Measurements from ENCODE around the gene WDR7. TPM values are rescaled to one million over a fixed set of nuclear protein-coding genes. Genes with fewer than 3 reads are reported as not detected.

Gene WDR7
- total RNA-seq, 2 donors from 2014 or later, result 19.7 to 29.0 TPM

DNA sequence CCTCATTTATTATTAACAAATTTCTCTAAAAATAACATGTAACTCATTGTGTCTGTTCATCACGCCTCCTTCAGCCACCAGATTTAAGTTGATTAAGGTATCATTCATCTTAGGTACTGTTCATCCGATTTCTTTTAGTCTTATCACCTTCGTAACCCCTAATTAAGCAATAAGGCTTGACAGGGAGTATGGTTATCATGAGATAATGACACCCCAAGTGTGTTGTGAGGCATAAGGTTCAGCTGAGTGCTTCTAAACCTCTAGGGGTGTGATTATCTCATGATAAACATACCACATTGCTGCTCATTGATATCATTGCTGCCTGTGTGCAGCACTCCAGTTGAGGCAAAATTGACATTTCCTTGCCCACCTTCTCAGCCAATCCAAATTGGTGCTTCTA lies 336.9 kb downstream of the WDR7 start:
- Histone ChIP-seq H3K9me3 (no peaks in the 10 kb centered on the region), H3K4me1 (replicated peaks) (no peaks in the 10 kb centered on the region), H3K36me3 (no peaks in the 10 kb centered on the region), H3K4me3 (no peak overlapping the region), H3K27ac (no peak overlapping the region), H3K27me3 (replicated peaks; ENCODE audit: insufficient read depth) (no peaks in the 10 kb centered on the region)
- TF ChIP-seq POLR2A (IDR thresholded peaks at IDR 0.05) (no peak), POLR2AphosphoS5 (IDR thresholded peaks at IDR 0.05) (no peak)
- TF ChIP-seq, protein P1, sequence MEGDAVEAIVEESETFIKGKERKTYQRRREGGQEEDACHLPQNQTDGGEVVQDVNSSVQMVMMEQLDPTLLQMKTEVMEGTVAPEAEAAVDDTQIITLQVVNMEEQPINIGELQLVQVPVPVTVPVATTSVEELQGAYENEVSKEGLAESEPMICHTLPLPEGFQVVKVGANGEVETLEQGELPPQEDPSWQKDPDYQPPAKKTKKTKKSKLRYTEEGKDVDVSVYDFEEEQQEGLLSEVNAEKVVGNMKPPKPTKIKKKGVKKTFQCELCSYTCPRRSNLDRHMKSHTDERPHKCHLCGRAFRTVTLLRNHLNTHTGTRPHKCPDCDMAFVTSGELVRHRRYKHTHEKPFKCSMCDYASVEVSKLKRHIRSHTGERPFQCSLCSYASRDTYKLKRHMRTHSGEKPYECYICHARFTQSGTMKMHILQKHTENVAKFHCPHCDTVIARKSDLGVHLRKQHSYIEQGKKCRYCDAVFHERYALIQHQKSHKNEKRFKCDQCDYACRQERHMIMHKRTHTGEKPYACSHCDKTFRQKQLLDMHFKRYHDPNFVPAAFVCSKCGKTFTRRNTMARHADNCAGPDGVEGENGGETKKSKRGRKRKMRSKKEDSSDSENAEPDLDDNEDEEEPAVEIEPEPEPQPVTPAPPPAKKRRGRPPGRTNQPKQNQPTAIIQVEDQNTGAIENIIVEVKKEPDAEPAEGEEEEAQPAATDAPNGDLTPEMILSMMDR (IDR thresholded peaks at IDR 0.05), result no peak
- WGBS, result 95% methylated on average over 3 of the region's 3 CpGs
- intact Hi-C loops (cut with DNase I), result no loop called here
- no peak for DNase-seq (ENCODE audit: low spot score)

DNA sequence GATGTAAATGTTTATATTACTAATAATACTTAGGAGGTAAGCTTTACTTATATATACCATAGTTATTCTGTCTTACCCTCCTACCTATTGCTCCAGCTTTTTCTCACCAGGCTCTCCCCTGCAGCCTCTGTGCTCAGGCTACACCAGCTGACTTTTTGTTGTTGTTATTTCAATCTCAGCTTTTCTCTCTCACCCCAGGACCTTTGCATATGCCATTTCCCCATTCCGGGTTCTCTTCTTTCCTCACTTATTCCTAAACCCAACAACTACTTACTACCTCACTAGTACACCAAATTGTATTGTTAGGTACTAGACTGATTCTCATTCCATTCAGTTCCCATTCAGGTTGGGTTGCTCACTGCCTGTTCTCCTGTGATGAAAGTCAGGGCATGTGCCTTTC lies 339.5 kb downstream of the WDR7 start:
- H3K27ac ChIP-seq, result no peak overlapping the region
- no peaks in the 10 kb centered on the region for H3K36me3 ChIP-seq
- no peak for DNase-seq (ENCODE audit: low spot score)
- no peaks in the 10 kb centered on the region for H3K27me3 ChIP-seq (replicated peaks; ENCODE audit: insufficient read depth)
- H3K4me3 ChIP-seq, result no peak overlapping the region
- H3K4me1 ChIP-seq (replicated peaks), result no peaks in the 10 kb centered on the region
- 100% methylated on average over 1 of the region's 1 CpG for WGBS
- H3K9me3 ChIP-seq, result no peaks in the 10 kb centered on the region
- intact Hi-C loops (cut with DNase I), result no loop called here
- TF ChIP-seq POLR2A (IDR thresholded peaks at IDR 0.05) (no peak), POLR2AphosphoS5 (IDR thresholded peaks at IDR 0.05) (no peak)
- TF ChIP-seq, protein P1 (IDR thresholded peaks at IDR 0.05), result no peak

DNA sequence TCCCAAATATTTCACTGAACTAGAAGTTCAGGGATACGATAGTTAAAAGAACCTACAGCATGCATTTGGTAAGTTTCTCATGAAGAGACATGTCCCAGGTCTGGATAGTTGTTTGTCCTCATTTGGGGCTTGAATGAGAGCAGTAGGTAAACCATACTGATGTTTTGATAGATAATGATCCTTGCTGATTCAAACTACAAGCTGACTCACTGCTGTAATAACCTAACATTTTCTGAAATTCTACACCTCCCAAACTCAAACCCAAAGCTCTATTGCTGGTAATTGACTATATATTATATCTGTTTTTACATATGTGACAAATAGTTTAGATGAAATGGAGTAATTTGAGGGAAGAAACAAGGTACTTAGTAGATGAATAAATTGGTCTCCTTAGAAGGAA lies 341.6 kb downstream of the WDR7 start:
- no peak overlapping the region for H3K4me3 ChIP-seq
- H3K27ac ChIP-seq, result no peak overlapping the region
- H3K27me3 ChIP-seq (replicated peaks; ENCODE audit: insufficient read depth), result no peaks in the 10 kb centered on the region
- intact Hi-C loops (cut with DNase I), result no loop called here
- TF ChIP-seq POLR2AphosphoS5 (IDR thresholded peaks at IDR 0.05) (no peak), POLR2A (IDR thresholded peaks at IDR 0.05) (no peak)
- TF ChIP-seq, protein P1 (IDR thresholded peaks at IDR 0.05), result no peak
- H3K9me3 ChIP-seq, result no peaks in the 10 kb centered on the region
- no peaks in the 10 kb centered on the region for H3K4me1 ChIP-seq (replicated peaks)
- no peaks in the 10 kb centered on the region for H3K36me3 ChIP-seq
- WGBS, result 74% methylated on average over 1 of the region's 1 CpG
- DNase-seq (ENCODE audit: low spot score), result no peak

DNA sequence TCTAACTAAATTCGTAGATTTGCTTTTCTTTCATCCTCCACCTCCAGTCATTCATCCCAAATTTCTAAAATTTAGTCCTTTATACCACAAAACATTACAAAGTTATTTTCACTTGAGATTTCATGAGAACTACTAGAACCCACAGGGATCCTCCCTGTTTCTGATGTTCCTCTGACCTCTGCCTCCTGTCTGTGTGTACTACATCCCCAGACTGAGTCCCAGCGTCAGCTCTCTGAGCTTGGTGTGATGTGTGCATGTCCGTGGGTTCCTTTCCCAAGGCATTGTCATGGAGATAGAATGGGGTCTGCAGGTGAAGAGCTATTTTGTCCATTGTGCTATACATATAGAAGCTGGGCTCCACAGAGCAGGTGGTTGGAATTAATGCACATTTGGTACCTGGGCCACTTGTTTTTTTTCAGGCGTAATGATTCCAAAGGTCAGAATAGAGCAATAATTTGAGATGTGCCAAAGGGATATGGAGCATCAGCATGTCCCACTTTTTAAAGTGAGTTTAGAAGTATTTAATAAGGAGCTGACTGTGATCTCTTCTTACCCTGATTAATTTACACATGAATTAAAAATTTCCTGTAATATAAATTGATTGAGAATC lies 344.5 kb downstream of the WDR7 start:
- Histone ChIP-seq H3K4me1 (replicated peaks) (no peaks in the 10 kb centered on the region), H3K4me3 (no peak overlapping the region), H3K27me3 (replicated peaks; ENCODE audit: insufficient read depth) (no peaks in the 10 kb centered on the region), H3K9me3 (no peaks in the 10 kb centered on the region), H3K27ac (no peak overlapping the region), H3K36me3 (no peaks in the 10 kb centered on the region)
- intact Hi-C loops (cut with DNase I), result no loop called here
- TF ChIP-seq, protein P1 (IDR thresholded peaks at IDR 0.05), result no peak
- TF ChIP-seq POLR2AphosphoS5 (IDR thresholded peaks at IDR 0.05), result no peak
- TF ChIP-seq POLR2A (IDR thresholded peaks at IDR 0.05), result no peak
- WGBS, result 91% methylated on average over 4 of the region's 4 CpGs
- DNase-seq (ENCODE audit: low spot score), result no peak

GRCh38 chr18:56997200-56997599 lies 346.0 kb downstream of the WDR7 start:
- H3K4me3 ChIP-seq, result no peak overlapping the region
- H3K36me3 ChIP-seq, result no peaks in the 10 kb centered on the region
- 78% methylated on average over 2 of the region's 2 CpGs for WGBS
- H3K27me3 ChIP-seq (replicated peaks; ENCODE audit: insufficient read depth), result no peaks in the 10 kb centered on the region
- no peak for TF ChIP-seq POLR2AphosphoS5 (IDR thresholded peaks at IDR 0.05)
- TF ChIP-seq, protein P1 (IDR thresholded peaks at IDR 0.05), result no peak
- TF ChIP-seq POLR2A (IDR thresholded peaks at IDR 0.05), result no peak
- no peak overlapping the region for H3K27ac ChIP-seq
- intact Hi-C loops (cut with DNase I), result no loop called here
- H3K9me3 ChIP-seq, result no peaks in the 10 kb centered on the region
- DNase-seq (ENCODE audit: low spot score), result no peak
- no peaks in the 10 kb centered on the region for H3K4me1 ChIP-seq (replicated peaks)

All from prostate gland (tissue), 2 donors.